ENCODE data around the gene DBF4B. TPM values are rescaled to one million over a fixed set of nuclear protein-coding genes. Genes with fewer than 3 reads are reported as not detected.

The DBF4B gene
- total and polyA plus RNA-seq, 10 of the 15 experiments (the other 5 are each of a cell fraction or from before 2014, with no cell fraction given), result 2.4 to 24.6 (median 16.9) TPM

- DNase-seq (ENCODE audit: low read depth, low spot score) (no peak), FAIRE-seq (no peak), ATAC-seq (no peak)
- Histone ChIP-seq H3K4me1 (ENCODE audit: control insufficient read depth, insufficient read depth, low read length) (peaks cover 9% of the 10 kb centered on the region), H2AFZ (ENCODE audit: control insufficient read depth, low read depth, low read length) (no peak overlapping the region), H3K79me2 (ENCODE audit: control insufficient read depth, insufficient read depth, low read length) (no peaks in the 10 kb centered on the region), H3K27ac (ENCODE audit: control insufficient read depth, insufficient read depth) (no peak overlapping the region), H3K36me3 (ENCODE audit: control insufficient read depth in 2 of 2, insufficient read depth in 2 of 2, low read length in 1 of 2) (no peaks in the 10 kb centered on the region), H3K4me2 (ENCODE audit: control insufficient read depth, insufficient read depth) (no peak overlapping the region), H3K9ac (ENCODE audit: control insufficient read depth, insufficient read depth, low read length) (no peak overlapping the region), H4K20me1 (ENCODE audit: control insufficient read depth, insufficient read depth) (no peaks in the 10 kb centered on the region), H3K4me3 (no peak overlapping the region), H3K27me3 (replicated peaks in 1 of 2; ENCODE audit: control insufficient read depth in 2 of 2, insufficient read depth in 2 of 2, low read length in 1 of 2) (no peaks in the 10 kb centered on the region; a peak in 1 of 4 replicates), H3K9me3 (replicated peaks; ENCODE audit: control insufficient read depth, insufficient read depth, low read length) (no peaks in the 10 kb centered on the region)
- in situ Hi-C loops (cut with MboI), result loop anchor here (10.0 kb wide), 1 partner anchor 352 kb away; no protein-coding TSS in a partner anchor
- WGBS (ENCODE audit: insufficient coverage, insufficient replicate concordance, low lambda C conversion rate, missing lambda C conversion rate), result 14% methylated on average over 6 of the region's 6 CpGs
- no peak for TF ChIP-seq E2F8 (IDR thresholded peaks at IDR 0.05; ENCODE audit: low read depth, partially characterized antibody)
- no peak for TF ChIP-seq POLR2AphosphoS2 (IDR thresholded peaks at IDR 0.05; ENCODE audit: low read depth, low read length)
- TF ChIP-seq ZNF687 (IDR thresholded peaks at IDR 0.05), result no peak
- TF ChIP-seq MTA3 (IDR thresholded peaks at IDR 0.05; ENCODE audit: borderline replicate concordance, low read length), result no peak
- ChIA-PET POLR2A (no interaction called here), RAD21 (ENCODE audit: unreplicated experiment) (interaction anchor here (0.8 kb wide), 1 partner anchor 25 kb away, joined by 3 read pairs; no protein-coding TSS in a partner anchor), CTCF (interaction anchor here (0.6 to 1.0 kb wide), 3 partner anchors 89 to 132 kb away, joined by 3 to 4 read pairs (median 3); no protein-coding TSS in a partner anchor), SMC1A (ENCODE audit: uncharacterized antibody, unreplicated experiment) (interaction anchor here (3.3 kb wide), 1 partner anchor 91 kb away, joined by 19 read pairs; no protein-coding TSS in a partner anchor)
- no TSS peak for BruUV-seq (replicated peaks)
- intact Hi-C loops (cut with micrococcal nuclease; ENCODE audit: unreplicated experiment), result loop anchor here (10.0 kb wide), 1 partner anchor 238 kb away; no protein-coding TSS in a partner anchor
Measured at GRCh38 chr17:44773140-44773539, 64.7 kb downstream of the DBF4B start.

All from GM12878 (cell line).